Stomach smooth muscle (tissue), 2 donors: ENCODE results near the gene GFM1.
"Not testable (repeated sequence)": the region's sequence is repeated elsewhere in the genome, so short reads cannot be mapped to it uniquely, and the experiment has no call there.

ENCODE experiments used
- H3K27ac ChIP-seq: one replicate; pipeline ENCODE4 v1.7.0; 2013; ENCODE audit warnings: mild to moderate bottlenecking, low read length, inconsistent platforms
- H3K27me3 ChIP-seq, 2 donors: one replicate each; pipeline ENCODE4 v1.7.0; 2013; ENCODE audit warnings: low read length in 2 of 2; ENCODE audit not compliant: insufficient read depth in 2 of 2, control insufficient read depth in 1 of 2
- H3K36me3 ChIP-seq, 2 donors: one replicate each; pipeline ENCODE4 v1.7.0; 2013; ENCODE audit warnings: low read length in 2 of 2; ENCODE audit not compliant: control insufficient read depth in 2 of 2, insufficient read depth in 2 of 2
- H3K4me1 ChIP-seq: one replicate; pipeline ENCODE4 v1.7.0; 2013; ENCODE audit warnings: low read length; ENCODE audit not compliant: control insufficient read depth, insufficient read depth
- H3K4me3 ChIP-seq, 2 donors: one replicate each; pipeline ENCODE4 v1.7.0; 2013; ENCODE audit warnings: low read length in 2 of 2
- H3K9ac ChIP-seq, 2 donors: one replicate each; pipeline ENCODE4 v1.7.0; 2013; ENCODE audit warnings: low read length in 2 of 2, mild to moderate bottlenecking in 1 of 2
- H3K9me3 ChIP-seq, 2 donors: one replicate each; pipeline ENCODE4 v1.7.0; 2013; ENCODE audit warnings: low read length in 2 of 2; ENCODE audit not compliant: control insufficient read depth in 2 of 2
- donor health status: healthy.
- donor health status: Pancreatic carcinoma.

GFM1 gene

GRCh38 chr3:158672215-158673176, 28.2 kb downstream of the GFM1 start, which contains the start of gene LXN:
Gene LXN, minus strand, starts transcription at chr3:158672648. Its CDS starts 170 bp downstream, at chr3:158672478.
- Histone ChIP-seq H3K36me3 (peaks cover 9 to 11% of the 10 kb centered on the region in 2 donors), H3K27me3 (no peaks in the 10 kb centered on the region), H3K27ac (no peak within 1 kb of the TSS), H3K4me3 (peak within 1 kb of the TSS; percentile 64 to 76), H3K9me3 (no peaks in the 10 kb centered on the region), H3K4me1 (peaks cover 4% of the 10 kb centered on the region), H3K9ac (peak within 1 kb of the TSS; percentile 61 to 69)

DNA sequence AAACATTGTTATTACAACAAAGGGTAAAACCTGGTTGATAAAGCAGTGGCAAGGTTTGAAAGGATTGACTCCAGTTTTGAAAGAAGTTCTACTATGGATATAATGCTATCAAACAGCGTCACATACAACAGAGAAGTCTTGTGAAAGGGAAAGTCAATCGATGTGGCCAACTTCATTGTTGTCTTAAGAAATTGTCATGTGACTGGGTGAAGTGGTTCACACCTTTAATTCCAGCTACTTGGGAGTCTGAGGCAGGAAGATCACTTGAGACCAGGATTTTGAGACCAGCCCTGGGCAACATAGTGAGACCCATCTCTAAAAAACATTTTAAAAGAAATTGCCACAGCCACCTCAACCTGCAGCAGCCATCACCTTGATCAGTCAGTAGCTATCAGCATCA, 34.4 kb downstream of the GFM1 start:
- Histone ChIP-seq H3K27ac (no peak overlapping the region), H3K4me3 (no peak overlapping the region), H3K4me1 (no peaks in the 10 kb centered on the region), H3K36me3 (peaks cover 0 to 5% of the 10 kb centered on the region in 2 donors), H3K9me3 (no peaks in the 10 kb centered on the region), H3K27me3 (no peaks in the 10 kb centered on the region), H3K9ac (no peak overlapping the region)

DNA sequence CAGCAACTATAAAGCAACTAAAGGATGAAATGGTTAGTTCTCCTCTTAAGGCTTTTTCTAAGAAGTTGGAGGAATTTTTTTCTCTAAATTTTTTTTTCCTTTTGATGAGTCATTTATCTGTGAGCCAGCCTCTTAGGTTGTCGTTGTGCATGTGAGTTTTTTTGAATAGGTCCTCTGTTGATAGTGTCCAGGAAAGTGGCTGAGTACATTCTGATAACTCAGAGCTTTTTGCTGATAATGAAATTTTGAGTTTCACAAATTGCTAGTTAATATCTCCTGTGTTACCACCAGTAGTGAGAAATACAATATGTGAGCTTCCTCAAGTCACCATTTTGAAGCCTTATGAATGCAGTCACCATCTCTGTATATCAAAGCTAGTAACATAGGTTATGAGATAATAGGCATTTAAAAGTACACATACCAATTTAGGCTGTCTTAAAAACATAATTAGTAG, 35.2 kb downstream of the GFM1 start:
- Histone ChIP-seq H3K4me3 (no peak overlapping the region), H3K4me1 (no peaks in the 10 kb centered on the region), H3K27me3 (no peaks in the 10 kb centered on the region), H3K9ac (no peak overlapping the region), H3K36me3 (peaks cover 6 to 7% of the 10 kb centered on the region in 2 donors), H3K27ac (no peak overlapping the region), H3K9me3 (no peaks in the 10 kb centered on the region)

- no peaks in the 10 kb centered on the region for H3K27me3 ChIP-seq
- H3K36me3 ChIP-seq, result peaks cover 6 to 8% of the 10 kb centered on the region in 2 donors
- H3K27ac ChIP-seq, result no peak overlapping the region
- no peaks in the 10 kb centered on the region for H3K4me1 ChIP-seq
- H3K9ac ChIP-seq, result no peak overlapping the region
- no peaks in the 10 kb centered on the region for H3K9me3 ChIP-seq
- no peak overlapping the region for H3K4me3 ChIP-seq
Measured at GRCh38 chr3:158680861-158681260, 36.5 kb downstream of the GFM1 start.

- Histone ChIP-seq H3K9me3 (no peaks in the 10 kb centered on the region), H3K27ac (no peak overlapping the region), H3K36me3 (peaks cover 6 to 12% of the 10 kb centered on the region in 2 donors), H3K27me3 (no peaks in the 10 kb centered on the region), H3K4me1 (no peaks in the 10 kb centered on the region), H3K9ac (no peak overlapping the region), H3K4me3 (no peak overlapping the region)
Measured at GRCh38 chr3:158683230-158683962, 39.1 kb downstream of the GFM1 start.

DNA sequence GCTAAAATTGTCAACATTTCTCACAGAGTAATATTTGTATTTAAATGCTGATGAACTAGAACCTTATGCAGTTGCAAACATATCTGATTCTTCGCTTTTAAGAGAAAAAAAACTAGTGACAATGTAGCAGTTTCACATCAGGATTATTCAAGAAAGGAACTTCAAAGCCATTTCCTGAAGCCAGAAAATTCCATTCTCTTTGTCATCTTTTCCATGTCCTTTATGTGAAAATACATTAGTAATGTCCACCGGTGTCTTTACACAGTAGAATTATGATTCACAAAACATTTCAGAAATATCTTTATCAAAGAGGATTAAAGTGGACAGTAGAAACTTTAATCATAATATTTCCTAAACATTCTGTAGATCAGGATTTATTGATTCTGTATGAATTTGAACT, 40.8 kb downstream of the GFM1 start:
- H3K9ac ChIP-seq, result no peak overlapping the region
- H3K36me3 ChIP-seq, result peaks cover 7% of the 10 kb centered on the region in 2 donors
- no peak overlapping the region for H3K4me3 ChIP-seq
- no peaks in the 10 kb centered on the region for H3K27me3 ChIP-seq
- no peaks in the 10 kb centered on the region for H3K4me1 ChIP-seq
- H3K9me3 ChIP-seq, result no peaks in the 10 kb centered on the region
- H3K27ac ChIP-seq, result no peak overlapping the region

DNA sequence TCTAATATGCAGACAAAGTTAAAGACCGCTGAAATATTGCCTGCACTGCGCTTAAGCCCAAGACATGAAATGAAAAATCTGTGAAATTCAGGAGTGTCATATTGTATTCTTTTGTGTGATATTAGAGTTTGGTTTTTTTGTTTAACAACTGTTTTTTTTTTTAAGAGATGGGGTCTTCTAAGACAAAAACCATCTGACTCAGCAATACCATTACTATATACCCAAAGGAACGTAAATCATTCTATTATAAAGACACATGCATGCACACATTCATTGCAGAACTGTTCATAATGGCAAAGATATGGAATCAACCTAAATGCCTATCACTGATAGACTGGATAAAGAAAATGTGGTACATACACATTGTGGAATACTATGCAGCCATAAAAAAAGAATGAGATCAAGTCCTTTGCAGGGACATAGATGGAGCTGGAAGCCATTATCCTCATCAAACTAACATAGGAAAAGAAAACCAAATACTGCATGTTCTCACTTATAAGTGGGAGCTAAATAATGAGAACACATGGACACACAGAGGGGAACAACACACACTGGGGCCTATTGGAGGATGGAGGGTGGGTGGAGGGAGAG, 49.6 kb downstream of the GFM1 start:
- not testable (repeated sequence) for H3K9ac ChIP-seq, H3K4me1 ChIP-seq, H3K27me3 ChIP-seq, H3K9me3 ChIP-seq, H3K4me3 ChIP-seq, H3K27ac ChIP-seq
- H3K36me3 ChIP-seq, result peaks cover 3 to 14% of the 10 kb centered on the region in 2 donors

DNA sequence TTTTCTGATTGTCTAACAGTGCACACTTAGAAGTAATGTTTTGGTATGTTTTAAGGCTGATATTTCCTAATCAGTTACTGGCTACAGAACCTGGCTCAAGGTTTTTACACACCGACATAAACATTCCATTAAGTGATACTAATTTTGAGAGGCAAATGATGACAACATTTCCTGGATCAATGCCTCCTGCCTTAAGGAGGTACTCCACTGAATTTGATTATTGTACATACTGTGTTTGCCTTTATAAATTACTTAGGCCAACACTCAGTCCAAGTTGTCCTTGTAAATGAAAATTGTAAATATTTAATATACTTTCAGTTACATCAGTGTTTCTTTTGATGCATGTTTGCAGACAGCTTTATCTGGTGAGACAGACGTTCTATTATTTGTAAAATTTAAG, 52.3 kb downstream of the GFM1 start:
- Histone ChIP-seq H3K9ac (no peak overlapping the region), H3K9me3 (no peaks in the 10 kb centered on the region), H3K4me1 (no peaks in the 10 kb centered on the region), H3K27me3 (no peaks in the 10 kb centered on the region), H3K27ac (no peak overlapping the region), H3K36me3 (peaks cover 0 to 7% of the 10 kb centered on the region in 2 donors), H3K4me3 (no peak overlapping the region)

DNA sequence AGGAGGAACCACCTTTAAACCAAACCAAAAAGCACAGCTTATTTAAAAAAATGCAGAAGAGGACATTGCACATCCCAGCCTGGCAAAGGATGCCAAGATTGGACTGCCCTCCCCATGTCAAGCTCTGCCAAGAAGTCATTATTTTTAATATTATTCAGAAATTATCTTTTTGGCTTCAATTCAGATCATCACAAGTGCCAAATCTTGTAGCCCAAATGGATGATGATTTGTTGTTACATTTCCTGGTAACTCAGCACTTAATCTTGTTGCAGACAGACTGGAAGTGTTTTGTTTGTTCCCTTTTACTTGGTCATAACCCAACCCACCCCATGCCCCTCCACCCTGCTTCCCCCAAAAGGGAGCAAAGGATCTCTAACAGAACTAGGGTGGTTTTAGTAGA, 56.2 kb downstream of the GFM1 start:
- no peak overlapping the region for H3K4me3 ChIP-seq
- H3K9me3 ChIP-seq, result no peaks in the 10 kb centered on the region
- peaks cover 4 to 7% of the 10 kb centered on the region in 2 donors for H3K36me3 ChIP-seq
- H3K9ac ChIP-seq, result no peak overlapping the region
- no peaks in the 10 kb centered on the region for H3K27me3 ChIP-seq
- no peak overlapping the region for H3K27ac ChIP-seq
- no peaks in the 10 kb centered on the region for H3K4me1 ChIP-seq

- Histone ChIP-seq H3K9ac (no peak overlapping the region), H3K36me3 (peaks cover 5 to 7% of the 10 kb centered on the region in 2 donors), H3K4me3 (no peak overlapping the region), H3K27ac (no peak overlapping the region), H3K4me1 (no peaks in the 10 kb centered on the region), H3K27me3 (no peaks in the 10 kb centered on the region), H3K9me3 (no peaks in the 10 kb centered on the region)
Measured at GRCh38 chr3:158701420-158702065, 57.2 kb downstream of the GFM1 start.
